Duodenal mucosa (tissue), 2 donors: Measurements from ENCODE around the gene PRB4.
"Not testable (repeated sequence)": the region's sequence is repeated elsewhere in the genome, so short reads cannot be mapped to it uniquely, and the experiment has no call there.

Source experiments
- H3K27ac ChIP-seq: one replicate; pipeline ENCODE4 v1.7.0; 2013; ENCODE audit warnings: low read depth, low read length
- H3K27me3 ChIP-seq, 2 donors: one replicate each; pipeline ENCODE4 v1.7.0; 2013; ENCODE audit warnings: low read length in 2 of 2, control low read depth in 1 of 2; ENCODE audit not compliant: insufficient read depth in 2 of 2, control insufficient read depth in 1 of 2
- H3K36me3 ChIP-seq, 2 donors: one replicate each; pipeline ENCODE4 v1.7.0; 2013; ENCODE audit warnings: low read length in 2 of 2, control low read depth in 1 of 2; ENCODE audit not compliant: insufficient read depth in 2 of 2, control insufficient read depth in 1 of 2
- H3K4me1 ChIP-seq, 2 donors: one replicate each; pipeline ENCODE4 v1.7.0; 2013; ENCODE audit warnings: low read length in 2 of 2, control low read depth in 1 of 2; ENCODE audit not compliant: insufficient read depth in 2 of 2, control insufficient read depth in 1 of 2
- H3K4me3 ChIP-seq, 2 donors: one replicate each; pipeline ENCODE4 v1.7.0; 2013; ENCODE audit warnings: low read length in 2 of 2, low read depth in 1 of 2
- H3K9ac ChIP-seq, 2 donors: one replicate each; pipeline ENCODE4 v1.7.0; 2013; ENCODE audit warnings: low read length in 2 of 2, low read depth in 1 of 2
- H3K9me3 ChIP-seq, 2 donors: one replicate each; pipeline ENCODE4 v1.7.0; 2013; ENCODE audit warnings: low read length in 2 of 2, control low read depth in 1 of 2; ENCODE audit not compliant: control insufficient read depth in 1 of 2

The PRB4 gene

DNA sequence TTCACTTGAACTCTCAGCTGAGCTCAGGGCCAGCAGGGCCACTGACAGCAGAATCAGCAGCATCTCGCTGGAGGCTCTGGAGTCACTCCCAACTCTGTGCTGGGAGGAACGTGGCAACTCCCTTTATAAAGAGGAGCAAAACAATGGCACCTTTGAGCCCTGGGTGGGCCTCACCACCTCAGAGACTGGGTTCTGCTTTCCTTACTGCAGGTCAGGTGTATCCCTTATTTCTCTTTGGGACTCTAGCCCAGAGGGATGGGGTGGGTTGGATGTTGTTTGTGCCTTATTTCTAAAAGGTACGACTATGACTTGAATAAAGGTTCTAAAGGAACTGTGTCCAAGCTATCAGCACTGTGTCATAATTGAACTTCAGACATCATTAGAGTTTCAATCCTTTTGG, at the start of gene PRB4:
PRB4 (minus strand) TSS at position 101 of the 400 bp plus-strand sequence; CDS start at position 63, 38 bp downstream.
- H3K36me3 ChIP-seq = no peaks in the 10 kb centered on the region
- H3K9me3 ChIP-seq = no peaks in the 10 kb centered on the region

DNA sequence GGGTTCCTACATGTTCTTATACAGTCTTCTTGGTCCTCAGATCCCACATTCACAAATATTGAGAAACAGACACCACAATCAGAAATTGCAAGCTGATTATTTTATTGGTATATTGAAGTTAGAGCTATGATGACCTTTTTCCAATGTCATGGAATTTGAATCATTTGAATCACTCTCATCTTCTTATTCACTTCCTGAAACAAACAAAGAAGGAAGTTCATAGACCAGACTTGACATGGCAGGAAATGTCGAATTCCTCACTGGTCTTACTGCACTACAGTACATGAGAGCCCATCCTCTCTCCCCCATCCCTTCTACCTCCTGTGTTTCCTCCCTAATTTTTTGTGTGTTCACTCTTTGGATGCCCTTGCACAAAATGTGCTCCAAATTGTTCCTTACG, 41.5 kb upstream of the PRB4 start:
- not testable (repeated sequence) for H3K9ac ChIP-seq

More for the DNA sequence above, at the start of gene PRB4:
- Histone ChIP-seq H3K9ac (no peak within 1 kb of the TSS), H3K27ac (no peak within 1 kb of the TSS), H3K4me3 (no peak within 1 kb of the TSS), H3K4me1 (no peaks in the 10 kb centered on the region), H3K27me3 (no peaks in the 10 kb centered on the region)

DNA sequence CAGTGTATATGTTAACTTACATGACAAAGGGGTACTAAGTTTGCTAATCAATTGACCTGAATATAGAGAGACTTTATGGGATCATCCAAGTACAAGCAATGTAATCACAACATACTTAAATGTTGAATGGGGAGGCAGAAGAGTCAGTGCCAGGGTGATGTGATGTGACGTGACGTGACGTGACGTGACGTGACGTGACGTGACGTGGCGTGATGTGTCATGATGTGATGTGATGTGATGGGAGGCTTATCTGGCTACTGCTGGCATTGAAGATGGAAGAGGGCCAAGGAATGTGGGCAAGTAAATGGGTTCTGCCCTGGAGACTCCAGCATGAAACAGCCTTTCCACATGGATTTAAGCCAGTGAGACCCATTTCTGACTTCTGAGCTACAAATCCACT, 38.2 kb upstream of the PRB4 start:
- H3K4me1 ChIP-seq = no peaks in the 10 kb centered on the region
- H3K9me3 ChIP-seq = no peaks in the 10 kb centered on the region
- no peaks in the 10 kb centered on the region for H3K36me3 ChIP-seq
- no peak overlapping the region for H3K4me3 ChIP-seq
- no peak overlapping the region for H3K27ac ChIP-seq
- H3K9ac ChIP-seq = no peak overlapping the region
- no peaks in the 10 kb centered on the region for H3K27me3 ChIP-seq

More for the DNA sequence above, 41.5 kb upstream of the PRB4 start:
- not testable (repeated sequence) for H3K4me3 ChIP-seq, H3K27me3 ChIP-seq, H3K27ac ChIP-seq, H3K9me3 ChIP-seq, H3K36me3 ChIP-seq, H3K4me1 ChIP-seq

DNA sequence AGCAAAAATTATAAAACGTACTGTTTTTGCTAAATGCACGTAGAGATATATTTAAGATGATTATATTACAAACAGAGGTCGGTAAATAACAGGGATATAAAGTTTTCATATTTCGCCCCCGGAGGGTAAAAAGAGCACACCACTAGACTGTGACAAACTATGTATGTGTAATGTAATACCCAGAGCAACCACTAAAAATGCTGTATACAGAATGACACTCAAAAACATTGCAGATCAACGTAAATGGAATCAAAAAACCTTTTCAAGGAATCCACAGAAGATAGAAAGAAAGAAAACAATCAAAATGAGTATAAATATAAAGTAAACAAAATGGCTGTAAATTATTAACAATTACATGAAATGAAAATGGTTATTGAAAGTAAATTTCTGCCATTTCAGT, 37.6 kb upstream of the PRB4 start:
- Histone ChIP-seq H3K27ac (no peak overlapping the region), H3K9me3 (no peaks in the 10 kb centered on the region), H3K4me1 (no peaks in the 10 kb centered on the region), H3K9ac (no peak overlapping the region), H3K4me3 (no peak overlapping the region), H3K36me3 (no peaks in the 10 kb centered on the region), H3K27me3 (no peaks in the 10 kb centered on the region)

DNA sequence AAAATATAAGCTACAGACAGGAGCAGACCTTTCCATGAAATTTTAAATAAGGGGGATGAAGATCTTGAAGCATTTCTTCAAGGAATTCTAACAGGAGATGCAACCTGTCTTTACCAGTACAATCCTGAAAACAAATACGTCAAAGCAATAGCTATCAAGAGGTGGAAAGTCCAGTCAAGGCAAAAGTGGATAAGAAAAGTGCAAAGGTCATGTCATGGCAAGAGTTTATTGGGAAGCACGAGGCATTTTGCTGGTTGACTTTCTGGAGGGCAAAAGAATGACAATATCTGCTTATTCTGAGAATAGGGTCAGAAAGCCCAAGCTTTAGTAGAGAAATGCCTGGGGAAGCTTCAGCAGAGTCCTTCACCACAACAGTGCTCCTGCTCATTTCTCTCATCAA, 34.3 kb upstream of the PRB4 start:
- Histone ChIP-seq H3K36me3 (no peaks in the 10 kb centered on the region), H3K4me1 (no peaks in the 10 kb centered on the region), H3K27ac (no peak overlapping the region), H3K9me3 (no peaks in the 10 kb centered on the region), H3K4me3 (no peak overlapping the region), H3K27me3 (no peaks in the 10 kb centered on the region), H3K9ac (no peak overlapping the region)

DNA sequence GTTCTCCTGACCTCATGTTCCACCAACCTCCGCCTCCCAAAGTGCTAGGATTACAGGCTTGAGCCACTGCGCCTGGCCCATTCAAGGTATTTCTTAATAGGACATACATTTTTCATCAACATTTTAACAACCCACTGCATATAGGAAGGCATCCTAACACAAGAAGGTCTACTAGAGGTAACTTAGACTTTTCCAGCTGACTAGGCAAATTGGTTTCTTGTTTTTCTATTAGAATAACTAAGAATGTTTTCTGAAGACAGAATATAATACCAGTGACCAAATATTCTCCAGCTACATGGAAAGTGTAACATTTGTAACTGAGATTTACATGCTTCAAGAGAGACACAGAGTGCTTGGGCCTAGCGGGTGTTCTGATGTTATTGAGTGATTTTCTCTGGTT, 14.2 kb upstream of the PRB4 start:
- H3K9ac ChIP-seq = no peak overlapping the region
- H3K4me3 ChIP-seq = no peak overlapping the region
- H3K9me3 ChIP-seq = no peaks in the 10 kb centered on the region
- H3K27ac ChIP-seq = no peak overlapping the region
- no peaks in the 10 kb centered on the region for H3K27me3 ChIP-seq
- H3K4me1 ChIP-seq = no peaks in the 10 kb centered on the region
- H3K36me3 ChIP-seq = no peaks in the 10 kb centered on the region

DNA sequence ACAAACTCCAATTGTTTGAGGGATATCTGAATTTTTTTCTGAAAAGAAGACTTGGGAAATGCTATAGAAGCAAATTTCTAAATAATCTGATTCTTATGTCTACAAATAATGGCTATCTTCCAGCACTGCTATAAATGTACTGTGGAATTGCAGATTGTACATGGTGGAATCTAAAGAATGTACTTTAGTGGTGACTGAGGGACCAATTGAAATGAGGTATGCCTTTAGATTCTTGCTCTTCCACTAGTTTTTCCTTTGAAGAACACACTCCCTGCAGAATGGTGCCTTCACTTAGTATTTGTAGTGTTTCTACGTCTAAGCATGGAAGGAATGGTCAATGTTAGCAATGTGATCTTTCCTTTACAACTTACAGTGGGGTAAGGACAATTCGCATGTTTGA, 11.7 kb upstream of the PRB4 start:
- Histone ChIP-seq H3K4me3 (no peak overlapping the region), H3K9me3 (no peaks in the 10 kb centered on the region), H3K9ac (no peak overlapping the region), H3K4me1 (no peaks in the 10 kb centered on the region), H3K36me3 (no peaks in the 10 kb centered on the region), H3K27me3 (no peaks in the 10 kb centered on the region), H3K27ac (no peak overlapping the region)

DNA sequence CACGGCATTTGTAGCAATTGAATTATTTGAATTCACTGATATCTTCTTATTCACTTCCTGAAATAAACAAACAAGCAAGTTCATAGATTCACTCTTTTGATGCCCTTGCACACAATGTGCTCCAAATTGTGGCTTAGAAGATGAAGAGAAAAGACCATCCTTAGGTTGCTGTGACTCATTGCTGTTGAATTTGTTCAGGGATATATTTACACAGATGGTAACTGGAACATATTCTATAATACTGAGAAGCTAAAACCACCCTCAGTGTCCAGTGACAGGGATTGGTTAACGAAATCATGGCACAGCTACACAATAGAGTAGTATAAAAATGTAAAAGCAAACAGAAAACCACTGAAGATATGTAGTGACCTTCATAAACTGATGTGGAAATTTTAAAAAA, 3.1 kb downstream of the PRB4 start:
- no peaks in the 10 kb centered on the region for H3K36me3 ChIP-seq

DNA sequence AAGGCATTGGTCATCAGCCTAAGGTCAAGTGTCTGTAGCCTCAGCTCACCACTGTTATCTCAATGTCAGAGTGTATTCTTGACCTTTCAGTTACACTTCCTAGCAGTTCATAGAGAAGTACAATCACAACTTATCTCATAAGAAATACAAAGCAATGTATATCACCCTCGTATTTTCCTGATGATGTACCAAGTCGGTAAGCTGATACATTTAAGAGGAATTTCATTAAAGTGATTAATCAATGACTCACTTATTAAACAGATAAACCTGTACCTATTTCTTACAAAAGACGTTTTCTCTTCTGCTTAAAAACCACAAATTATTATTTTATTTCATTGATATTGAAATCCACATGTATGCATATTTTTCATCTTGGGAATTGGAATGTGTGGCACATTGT, 36.8 kb downstream of the PRB4 start:
- Histone ChIP-seq H3K4me3 (no peak overlapping the region), H3K27me3 (no peaks in the 10 kb centered on the region), H3K9ac (no peak overlapping the region), H3K27ac (no peak overlapping the region), H3K9me3 (no peaks in the 10 kb centered on the region), H3K4me1 (no peaks in the 10 kb centered on the region), H3K36me3 (no peaks in the 10 kb centered on the region)

More for the DNA sequence above, 3.1 kb downstream of the PRB4 start:
- H3K4me3 ChIP-seq = no peak overlapping the region
- H3K4me1 ChIP-seq = no peaks in the 10 kb centered on the region
- no peak overlapping the region for H3K27ac ChIP-seq
- no peaks in the 10 kb centered on the region for H3K27me3 ChIP-seq
- H3K9ac ChIP-seq = no peak overlapping the region
- no peaks in the 10 kb centered on the region for H3K9me3 ChIP-seq

DNA sequence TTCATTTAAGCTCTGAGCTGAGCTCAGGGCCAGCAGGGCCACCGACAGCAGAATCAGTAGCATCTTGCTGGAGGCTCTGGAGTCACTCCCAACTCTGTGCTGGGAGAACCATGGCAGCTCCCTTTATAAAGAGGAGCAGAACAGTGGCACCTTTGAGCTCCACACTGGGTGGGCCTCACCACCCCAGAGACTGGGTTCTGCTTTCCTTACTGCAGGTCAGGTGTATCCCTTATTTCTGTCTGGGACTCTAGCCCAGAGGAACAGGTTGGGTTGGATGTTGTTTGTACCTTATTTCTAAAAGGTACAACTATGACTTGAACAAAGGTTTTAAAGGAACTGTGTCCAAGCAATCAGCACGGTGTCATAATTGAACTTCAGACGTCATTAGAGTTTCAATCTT, 40.6 kb downstream of the PRB4 start, which contains the start of gene PRB3:
PRB3 (minus strand) TSS at position 101 of the 400 bp plus-strand sequence; CDS start at position 63, 38 bp downstream.
- no peaks in the 10 kb centered on the region for H3K9me3 ChIP-seq
- H3K4me1 ChIP-seq = no peaks in the 10 kb centered on the region
- H3K27ac ChIP-seq = no peak within 1 kb of the TSS
- H3K36me3 ChIP-seq = no peaks in the 10 kb centered on the region
- no peak within 1 kb of the TSS for H3K4me3 ChIP-seq
- H3K27me3 ChIP-seq = no peaks in the 10 kb centered on the region
- no peak within 1 kb of the TSS for H3K9ac ChIP-seq

DNA sequence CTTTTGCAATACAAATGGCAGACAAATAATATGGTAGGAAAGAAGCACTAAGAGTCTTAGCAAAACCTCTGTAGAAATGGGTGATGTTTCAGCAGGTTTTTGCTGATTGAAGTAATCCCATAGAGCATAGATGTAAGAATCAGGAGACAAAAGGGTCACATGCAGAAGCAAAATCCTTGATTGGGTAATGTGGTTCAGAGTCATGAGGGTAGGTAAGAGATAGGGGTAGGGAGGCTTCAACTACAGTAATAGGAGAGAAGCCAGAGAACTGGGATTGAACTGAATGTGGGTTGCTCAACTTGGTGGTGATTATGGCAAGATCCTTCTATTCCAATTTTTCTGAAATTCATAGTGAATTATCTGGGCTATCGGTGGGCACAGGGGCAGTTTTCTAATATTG, 45.7 kb downstream of the PRB4 start:
- Histone ChIP-seq H3K27ac (no peak overlapping the region), H3K9me3 (peaks cover 0 to 2% of the 10 kb centered on the region in 2 donors), H3K4me3 (no peak overlapping the region)

More for the DNA sequence above, 45.7 kb downstream of the PRB4 start:
- Histone ChIP-seq H3K9ac (no peak overlapping the region), H3K4me1 (no peaks in the 10 kb centered on the region), H3K36me3 (no peaks in the 10 kb centered on the region), H3K27me3 (no peaks in the 10 kb centered on the region)
